GM06990 (cell line): Measurements from ENCODE around the gene CD300H.

Source experiments
- DNase-seq: peaks from one replicate; pipeline ENCODE4 v3.0.0-alpha.2; 2011; ENCODE audit not compliant: insufficient read length; ENCODE audit errors: extremely low read depth
- H3K27me3 ChIP-seq: replicated peaks from 2 replicates; pipeline ENCODE4 v1.6.0; 2011; ENCODE audit warnings: low read length; ENCODE audit not compliant: control insufficient read depth, insufficient read depth
- H3K36me3 ChIP-seq: 2 replicates; pipeline ENCODE4 v1.5.1; 2011; ENCODE audit warnings: low read length; ENCODE audit not compliant: control insufficient read depth, insufficient read depth
- H3K4me3 ChIP-seq: replicated peaks from 2 replicates; pipeline ENCODE4 v1.5.1; 2011; ENCODE audit warnings: low read depth, mild to moderate bottlenecking, control low read depth, low read length
- CTCF ChIP-seq: IDR thresholded peaks from 2 replicates; pipeline ENCODE4 v1.5.1; 2011; ENCODE audit warnings: low read length, control low read depth, mild to moderate bottlenecking, inconsistent platforms; ENCODE audit not compliant: insufficient read depth, poor library complexity, severe bottlenecking

Gene CD300H

GRCh38 chr17:74512036-74512435 lies 55.3 kb downstream of the CD300H start:
- H3K36me3 ChIP-seq = no peaks in the 10 kb centered on the region
- H3K4me3 ChIP-seq = no peak overlapping the region
- no peaks in the 10 kb centered on the region for H3K27me3 ChIP-seq
- TF ChIP-seq CTCF = no peak
- DNase-seq = no peak
